GM12801 (cell line): ENCODE measurements around the gene SLC16A12.

ENCODE experiments used
- CTCF ChIP-seq: IDR thresholded peaks from one replicate; pipeline ENCODE4 v1.5.1; 2011; ENCODE audit warnings: control low read depth; ENCODE audit not compliant: insufficient read length; ENCODE audit errors: extremely low read depth

The SLC16A12 gene

GRCh38 chr10:89518876-89519842 is 16.2 kb downstream of the SLC16A12 start:
- no peak for TF ChIP-seq CTCF

DNA sequence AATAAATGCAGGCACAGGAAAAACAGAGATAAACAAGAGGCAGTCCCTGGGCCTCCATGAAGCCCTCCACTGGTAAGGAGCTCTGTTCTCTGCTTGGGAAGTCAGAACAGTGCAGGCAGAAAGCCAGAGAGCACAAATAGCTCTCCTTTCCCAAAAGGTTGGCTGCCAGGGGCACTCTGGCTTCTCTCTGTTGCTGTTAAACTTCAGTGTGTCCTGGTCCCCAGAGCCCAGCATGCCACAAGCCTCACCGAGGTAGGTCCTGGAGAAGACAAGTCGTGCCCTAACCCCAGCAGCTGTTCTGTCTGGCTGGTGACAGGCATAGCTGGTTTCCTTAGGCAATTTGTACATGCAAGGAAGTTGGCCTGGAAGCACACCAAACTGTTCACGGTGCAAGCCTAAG is 17.3 kb downstream of the SLC16A12 start:
- no peak for TF ChIP-seq CTCF

- no peak for TF ChIP-seq CTCF
Measured at GRCh38 chr10:89516149-89516832, 19.1 kb downstream of the SLC16A12 start.

DNA sequence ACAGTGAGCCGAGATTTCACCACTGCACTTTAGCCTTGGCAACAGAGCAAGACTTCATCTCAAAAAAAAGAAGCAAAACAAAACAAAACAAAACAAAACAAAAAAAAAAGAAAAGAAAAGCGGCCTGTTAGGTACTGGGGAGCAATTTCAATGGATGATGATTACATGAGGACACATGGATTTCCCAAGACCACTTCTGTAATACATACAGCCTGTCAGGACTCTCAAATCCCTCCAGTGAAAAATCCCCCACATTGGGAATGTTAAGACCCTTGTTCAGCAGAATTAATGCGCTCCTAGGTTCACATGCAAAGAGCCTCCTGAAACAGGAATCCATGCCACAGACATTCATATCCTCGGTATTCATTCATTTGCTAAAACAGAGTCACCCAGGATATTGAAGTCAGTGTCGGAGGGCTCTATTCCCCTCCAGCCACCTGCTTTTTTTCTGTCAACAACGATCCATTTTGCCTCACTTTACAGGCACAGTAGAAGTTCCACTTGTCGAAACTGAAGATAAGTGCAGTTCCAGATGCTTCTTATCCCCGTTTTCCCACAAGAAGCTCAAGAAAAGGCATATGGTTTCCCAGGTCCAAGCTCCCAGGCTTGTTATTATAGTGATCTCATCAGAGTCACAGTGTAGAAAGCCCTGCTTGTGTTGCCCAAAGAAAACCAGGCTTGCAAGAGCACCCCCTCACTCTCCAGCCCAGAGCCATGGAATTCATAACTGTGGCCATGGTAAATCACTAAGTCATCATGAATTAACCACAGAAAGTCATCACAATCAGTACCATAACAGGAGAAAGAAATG is 20.2 kb downstream of the SLC16A12 start:
- TF ChIP-seq CTCF = no peak

- no peak for TF ChIP-seq CTCF
Measured at GRCh38 chr10:89513206-89513605, 22.2 kb downstream of the SLC16A12 start.

DNA sequence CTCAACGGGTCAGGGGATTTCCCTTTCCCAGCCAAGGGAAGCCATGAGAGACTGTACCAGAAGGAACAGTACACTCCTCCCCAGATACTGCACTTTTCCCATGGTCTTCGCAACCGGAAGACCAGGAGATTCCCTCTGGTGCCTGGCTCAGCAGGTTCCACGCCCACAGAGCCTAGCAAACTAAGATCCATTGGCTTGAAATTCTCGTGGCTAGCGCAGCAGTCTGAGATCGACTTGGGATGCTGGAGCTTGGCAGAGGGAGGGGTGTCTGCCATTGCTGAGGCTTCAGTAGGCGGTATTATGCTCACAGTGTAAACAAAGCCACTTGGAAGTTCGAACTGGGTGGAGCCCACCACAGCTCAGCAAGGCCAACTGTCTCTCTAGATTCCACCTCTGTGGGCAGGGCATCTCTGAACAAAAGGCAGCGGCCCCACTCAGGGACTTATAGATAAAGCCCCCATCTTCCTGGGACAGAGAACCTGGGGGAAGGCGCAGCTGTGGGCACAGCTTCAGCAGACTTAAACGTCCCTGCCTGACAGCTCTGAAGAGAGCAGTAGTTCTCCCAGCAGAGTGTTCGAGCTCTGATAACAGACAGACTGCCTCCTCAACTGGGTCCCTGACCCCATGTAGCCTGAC is 29.6 kb downstream of the SLC16A12 start:
- TF ChIP-seq CTCF = no peak

DNA sequence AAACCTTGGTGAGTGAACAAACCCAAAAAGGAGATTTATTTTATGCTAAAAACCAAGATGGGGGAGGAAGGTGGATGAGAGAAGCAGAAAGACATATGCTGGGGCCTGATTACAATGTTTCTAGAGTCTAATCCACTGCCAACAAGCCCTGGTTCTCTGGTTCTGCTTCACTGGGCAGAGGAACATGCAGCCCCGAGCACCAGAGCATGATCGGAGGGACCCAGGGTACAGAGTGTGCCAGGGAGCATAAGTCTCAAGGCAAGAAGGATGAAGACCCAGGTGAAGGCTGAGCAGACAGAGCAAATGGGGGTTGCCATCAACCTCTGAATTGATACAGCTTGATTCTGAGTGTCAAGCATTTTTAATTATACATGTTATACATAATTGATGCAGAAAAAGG is 30.7 kb downstream of the SLC16A12 start:
- TF ChIP-seq CTCF = no peak
